Neuronal stem cell (in vitro differentiated cells): ENCODE data around the gene GFOD2.

Experiments used
- DNase-seq: peaks from one replicate; pipeline ENCODE4 v3.0.0-alpha.2; 2013; ENCODE audit warnings: low spot score
- H2AFZ ChIP-seq: one replicate; pipeline ENCODE4 v1.6.1; 2013; ENCODE audit warnings: mild to moderate bottlenecking, low read length, inconsistent platforms
- H2AK5ac ChIP-seq: 2 replicates; pipeline ENCODE4 v1.6.1; 2013; ENCODE audit warnings: low read depth, mild to moderate bottlenecking, inconsistent platforms, low read length, moderate library complexity, mixed read lengths
- H2BK120ac ChIP-seq: 2 replicates; pipeline ENCODE4 v1.6.1; 2013; ENCODE audit warnings: low read depth, mild to moderate bottlenecking, inconsistent platforms, low read length, moderate library complexity, mixed read lengths
- H2BK12ac ChIP-seq: one replicate; pipeline ENCODE4 v1.6.1; 2013; ENCODE audit warnings: low read length, inconsistent platforms
- H2BK15ac ChIP-seq: 2 replicates; pipeline ENCODE4 v1.6.1; 2013; ENCODE audit warnings: mild to moderate bottlenecking, low read length, inconsistent platforms, mixed read lengths
- H2BK5ac ChIP-seq: one replicate; pipeline ENCODE4 v1.6.1; 2013; ENCODE audit warnings: inconsistent platforms, mild to moderate bottlenecking, low read length, moderate library complexity
- H3K14ac ChIP-seq: one replicate; pipeline ENCODE4 v1.6.1; 2013; ENCODE audit warnings: low read length, inconsistent platforms
- H3K18ac ChIP-seq: 2 replicates; pipeline ENCODE4 v1.6.1; 2013; ENCODE audit warnings: low read length, inconsistent platforms
- H3K23ac ChIP-seq: 2 replicates; pipeline ENCODE4 v1.6.1; 2013; ENCODE audit warnings: low read depth, mild to moderate bottlenecking, mixed read lengths, low read length, inconsistent platforms; ENCODE audit not compliant: poor library complexity
- H3K27ac ChIP-seq: replicated peaks from 3 replicates; pipeline ENCODE4 v1.5.1; 2013; ENCODE audit warnings: low read length, inconsistent platforms
- H3K27me3 ChIP-seq, 3 experiments: 2 replicates each; pipeline ENCODE4 v1.6.1; 2013; ENCODE audit warnings: low read length in 3 of 3, mild to moderate bottlenecking in 2 of 3, inconsistent platforms in 1 of 3, low read depth in 1 of 3, mixed read lengths in 1 of 3, moderate library complexity in 1 of 3; ENCODE audit not compliant: control insufficient read depth in 3 of 3, insufficient read depth in 3 of 3
- H3K36me3 ChIP-seq, 2 donors: replicated peaks in 1 of 2; 2 replicates each; pipeline ENCODE4 v1.6.1; 2013; ENCODE audit warnings: low read length in 2 of 2; ENCODE audit not compliant: control insufficient read depth in 2 of 2, insufficient read depth in 2 of 2
- H3K4ac ChIP-seq: 2 replicates; pipeline ENCODE4 v1.6.1; 2013; ENCODE audit warnings: inconsistent platforms, mild to moderate bottlenecking, low read length, moderate library complexity
- H3K4me1 ChIP-seq, 2 donors: 1 replicate in 1 of 2; 2 replicates in 1 of 2; pipeline ENCODE4 v1.6.1; 2013; ENCODE audit warnings: low read length in 2 of 2, low read depth in 1 of 2; ENCODE audit not compliant: control insufficient read depth in 2 of 2, insufficient read depth in 1 of 2
- H3K4me2 ChIP-seq: one replicate; pipeline ENCODE4 v1.6.1; 2013; ENCODE audit warnings: mild to moderate bottlenecking, low read length, inconsistent platforms; ENCODE audit not compliant: insufficient read depth, poor library complexity, severe bottlenecking
- H3K4me3 ChIP-seq, 2 donors: 2 replicates each; pipeline ENCODE4 v1.5.1; 2013; ENCODE audit warnings: low read length in 2 of 2, mild to moderate bottlenecking in 2 of 2, inconsistent platforms in 1 of 2, moderate library complexity in 1 of 2
- H3K79me1 ChIP-seq: one replicate; pipeline ENCODE4 v1.6.1; 2013; ENCODE audit warnings: low read depth, mild to moderate bottlenecking, inconsistent platforms, low read length, moderate library complexity
- H3K9ac ChIP-seq: one replicate; pipeline ENCODE4 v1.6.1; 2013; ENCODE audit warnings: mild to moderate bottlenecking, low read depth, low read length, inconsistent platforms; ENCODE audit not compliant: poor library complexity
- H3K9me3 ChIP-seq, 2 donors: replicated peaks in 1 of 2; 2 replicates each; pipeline versions ENCODE3 to v1.6.1; 2013; ENCODE audit warnings: low read length in 2 of 2, mild to moderate bottlenecking in 2 of 2, inconsistent platforms in 1 of 2, low read depth in 1 of 2, mixed read lengths in 1 of 2, moderate library complexity in 1 of 2; ENCODE audit not compliant: control insufficient read depth in 2 of 2, insufficient read depth in 1 of 2
- H4K8ac ChIP-seq: one replicate; pipeline ENCODE4 v1.6.1; 2013; ENCODE audit warnings: low read depth, mild to moderate bottlenecking, inconsistent platforms, low read length, moderate library complexity
- H4K91ac ChIP-seq: one replicate; pipeline ENCODE4 v1.6.1; 2013; ENCODE audit warnings: low read length, low read depth, mild to moderate bottlenecking, inconsistent platforms; ENCODE audit not compliant: poor library complexity
- WGBS, 2 donors: extraction: QIAGEN DNeasy Blood & Tissue Kit; methylation state at CpG; one replicate each; pipeline ENCODE4 v1.1.7; 2013; ENCODE audit warnings: missing lambda C conversion rate in 2 of 2, mixed read lengths in 1 of 2; ENCODE audit not compliant: insufficient read length in 2 of 2, insufficient replicate concordance in 1 of 2; ENCODE audit errors: extremely low coverage in 2 of 2; 5-methylcytosine and 5-hydroxymethylcytosine counted together

GFOD2 gene

GRCh38 chr16:67644038-67644437, 75.1 kb downstream of the GFOD2 start:
- no CpG with 5 or more reads among the region's 9 CpGs for WGBS, 2 donors
- no peaks in the 10 kb centered on the region for H3K9me3 ChIP-seq
- peaks cover 2 to 10% of the 10 kb centered on the region in 2 donors for H3K36me3 ChIP-seq

GRCh38 chr16:67641779-67642708, 77.1 kb downstream of the GFOD2 start:
- H2AFZ ChIP-seq, result no peak overlapping the region
- no peak overlapping the region for H2AK5ac ChIP-seq
- peaks cover 0 to 31% (median 24%) of the 10 kb centered on the region in 3 experiments for H3K27me3 ChIP-seq
- no peak overlapping the region for H3K18ac ChIP-seq
- no peak overlapping the region for H3K4me3 ChIP-seq
- peaks cover 2% of the 10 kb centered on the region for H3K79me1 ChIP-seq
- H2BK15ac ChIP-seq, result no peak overlapping the region
- no peak overlapping the region for H2BK5ac ChIP-seq
- peak overlapping the region; percentile 8 for H3K23ac ChIP-seq
- no peak overlapping the region for H2BK12ac ChIP-seq
- H3K4me2 ChIP-seq, result no peak overlapping the region
- H3K27ac ChIP-seq, result no peak overlapping the region
- no CpG with 5 or more reads among the region's 10 CpGs for WGBS, 2 donors
- H3K14ac ChIP-seq, result no peak overlapping the region
- no peaks in the 10 kb centered on the region for H3K4me1 ChIP-seq
- no peak for DNase-seq
- no peak overlapping the region for H4K8ac ChIP-seq
- H4K91ac ChIP-seq, result no peak overlapping the region
- no peaks in the 10 kb centered on the region for H3K9me3 ChIP-seq
- no peak overlapping the region for H3K9ac ChIP-seq
- peaks cover 9 to 30% of the 10 kb centered on the region in 2 donors for H3K36me3 ChIP-seq
- H3K4ac ChIP-seq, result no peak overlapping the region
- no peak overlapping the region for H2BK120ac ChIP-seq

More at GRCh38 chr16:67644038-67644437, 75.1 kb downstream of the GFOD2 start:
- H3K9ac ChIP-seq, result no peak overlapping the region
- no peak overlapping the region for H2BK12ac ChIP-seq
- no peak overlapping the region for H3K4me3 ChIP-seq
- H3K23ac ChIP-seq, result no peak overlapping the region
- H4K91ac ChIP-seq, result no peak overlapping the region
- no peak overlapping the region for H2AK5ac ChIP-seq
- H3K27me3 ChIP-seq, result peaks cover 0 to 40% (median 40%) of the 10 kb centered on the region in 3 experiments
- no peak overlapping the region for H2BK15ac ChIP-seq
- no peak overlapping the region for H3K4ac ChIP-seq
- peaks cover 2% of the 10 kb centered on the region for H3K79me1 ChIP-seq
- H2AFZ ChIP-seq, result peak overlapping the region; percentile 80
- no peak overlapping the region for H2BK120ac ChIP-seq
- H3K4me2 ChIP-seq, result no peak overlapping the region
- no peak overlapping the region for H3K27ac ChIP-seq
- DNase-seq, result no peak
- no peak overlapping the region for H3K14ac ChIP-seq
- no peak overlapping the region for H3K18ac ChIP-seq
- peak overlapping the region; percentile 65 for H4K8ac ChIP-seq
- no peak overlapping the region for H2BK5ac ChIP-seq
- peaks cover 0 to 6% of the 10 kb centered on the region in 2 donors for H3K4me1 ChIP-seq

DNA sequence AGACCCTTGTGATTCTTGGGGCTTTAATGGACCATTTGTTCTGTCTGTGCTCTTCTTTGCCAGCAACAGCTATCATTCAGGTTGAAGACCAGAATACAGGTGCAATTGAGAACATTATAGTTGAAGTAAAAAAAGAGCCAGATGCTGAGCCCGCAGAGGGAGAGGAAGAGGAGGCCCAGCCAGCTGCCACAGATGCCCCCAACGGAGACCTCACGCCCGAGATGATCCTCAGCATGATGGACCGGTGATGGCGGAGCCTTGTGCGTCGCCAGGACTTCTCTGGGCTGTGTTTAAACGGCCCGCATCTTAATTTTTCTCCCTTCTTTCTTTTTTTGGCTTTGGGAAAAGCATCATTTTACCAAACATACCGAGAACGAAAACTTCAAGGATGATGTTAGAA, 81.5 kb downstream of the GFOD2 start:
- Histone ChIP-seq H2BK120ac (no peak overlapping the region), H2AFZ (no peak overlapping the region), H2BK12ac (no peak overlapping the region), H2AK5ac (no peak overlapping the region), H2BK5ac (no peak overlapping the region), H4K8ac (no peak overlapping the region), H3K4me2 (no peak overlapping the region), H3K14ac (no peak overlapping the region), H3K27ac (no peak overlapping the region), H3K27me3 (no peaks in the 10 kb centered on the region), H3K9me3 (no peaks in the 10 kb centered on the region), H3K36me3 (peaks cover 24 to 70% of the 10 kb centered on the region in 2 donors), H3K18ac (no peak overlapping the region), H2BK15ac (no peak overlapping the region), H3K4ac (no peak overlapping the region), H3K79me1 (no peaks in the 10 kb centered on the region), H3K4me3 (no peak overlapping the region), H3K9ac (no peak overlapping the region), H3K4me1 (no peaks in the 10 kb centered on the region), H3K23ac (no peak overlapping the region), H4K91ac (no peak overlapping the region)
- no CpG with 5 or more reads among the region's 12 CpGs for WGBS, 2 donors
- no peak for DNase-seq

DNA sequence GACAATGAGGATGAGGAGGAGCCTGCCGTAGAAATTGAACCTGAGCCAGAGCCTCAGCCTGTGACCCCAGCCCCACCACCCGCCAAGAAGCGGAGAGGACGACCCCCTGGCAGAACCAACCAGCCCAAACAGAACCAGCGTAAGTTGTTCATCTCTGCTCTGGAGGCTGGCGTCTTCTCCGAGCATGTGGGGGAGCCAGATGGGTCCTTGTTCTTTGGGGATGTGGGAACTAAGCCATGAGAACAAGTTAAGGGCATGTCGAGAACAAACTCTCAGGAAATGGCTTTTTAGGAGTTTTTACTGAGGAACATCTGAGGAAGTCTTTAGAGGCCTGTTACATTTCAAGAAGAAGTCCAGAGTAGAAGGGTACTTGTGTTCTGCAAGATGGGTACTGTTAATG, 82.4 kb downstream of the GFOD2 start:
- no peak overlapping the region for H4K91ac ChIP-seq
- H2AFZ ChIP-seq, result no peak overlapping the region
- no peak overlapping the region for H3K9ac ChIP-seq
- peaks cover 32 to 79% of the 10 kb centered on the region in 2 donors for H3K36me3 ChIP-seq
- H2BK120ac ChIP-seq, result no peak overlapping the region
- no peak overlapping the region for H3K18ac ChIP-seq
- no peaks in the 10 kb centered on the region for H3K27me3 ChIP-seq
- no peak overlapping the region for H3K4ac ChIP-seq
- H2AK5ac ChIP-seq, result no peak overlapping the region
- H2BK12ac ChIP-seq, result no peak overlapping the region
- no peak overlapping the region for H3K4me2 ChIP-seq
- WGBS, 2 donors, result no CpG with 5 or more reads among the region's 8 CpGs
- H3K14ac ChIP-seq, result no peak overlapping the region
- no peak overlapping the region for H3K23ac ChIP-seq
- no peaks in the 10 kb centered on the region for H3K4me1 ChIP-seq
- no peak for DNase-seq
- no peak overlapping the region for H2BK5ac ChIP-seq
- H3K4me3 ChIP-seq, result no peak overlapping the region
- H2BK15ac ChIP-seq, result no peak overlapping the region
- no peak overlapping the region for H4K8ac ChIP-seq
- H3K27ac ChIP-seq, result no peak overlapping the region
- no peaks in the 10 kb centered on the region for H3K9me3 ChIP-seq
- no peaks in the 10 kb centered on the region for H3K79me1 ChIP-seq
